Dendritic cell treated with granulocyte-macrophage colony-stimulating factor and Interleukin-4, amounts not matched to agents 40 ng/mL and 50 ng/mL, for 4 days (primary cell): ENCODE data around the gene CCDC24.

Experiments
- H3K27ac Mint-ChIP-seq: one replicate; pipeline ENCODE4 v1.8.0; 2022; ENCODE audit warnings: mild to moderate bottlenecking, mixed read lengths
- H3K27me3 Mint-ChIP-seq: one replicate; pipeline ENCODE4 v1.8.0; 2022; ENCODE audit warnings: mild to moderate bottlenecking, mixed read lengths
- H3K36me3 Mint-ChIP-seq: one replicate; pipeline ENCODE4 v1.8.0; 2022; ENCODE audit warnings: low read depth, mixed read lengths
- H3K4me1 Mint-ChIP-seq: one replicate; pipeline ENCODE4 v1.8.0; 2022; ENCODE audit warnings: low read depth, mixed read lengths
- H3K4me3 Mint-ChIP-seq: one replicate; pipeline ENCODE4 v1.8.0; 2022; ENCODE audit warnings: mild to moderate bottlenecking, moderate library complexity, mixed read lengths
- H3K9me3 Mint-ChIP-seq: one replicate; pipeline ENCODE4 v1.8.0; 2022; ENCODE audit warnings: mixed read lengths
- intact Hi-C: fragments of 100-400 bp; cut with micrococcal nuclease; formaldehyde crosslinking; loops from one replicate; pipeline ENCODE4 v1.15.0; 2022

CCDC24 gene

GRCh38 chr1:43980255-43981134 is 10.9 kb upstream of the CCDC24 start:
- H3K4me1 Mint-ChIP-seq: peaks cover 64% of the 10 kb centered on the region
- intact Hi-C loops: no loop called here
- peaks cover 37% of the 10 kb centered on the region for H3K36me3 Mint-ChIP-seq
- peaks cover 2% of the 10 kb centered on the region for H3K27me3 Mint-ChIP-seq
- H3K27ac Mint-ChIP-seq: no peak overlapping the region
- peak overlapping the region; percentile 69 for H3K4me3 Mint-ChIP-seq
- no peaks in the 10 kb centered on the region for H3K9me3 Mint-ChIP-seq

GRCh38 chr1:43981135-43981491 is 10.3 kb upstream of the CCDC24 start:
- Mint-ChIP-seq H3K36me3 (peaks cover 33% of the 10 kb centered on the region), H3K4me3 (no peak overlapping the region), H3K9me3 (no peaks in the 10 kb centered on the region), H3K4me1 (peaks cover 58% of the 10 kb centered on the region), H3K27me3 (peaks cover 2% of the 10 kb centered on the region), H3K27ac (no peak overlapping the region)
- intact Hi-C loops: no loop called here

GRCh38 chr1:43981636-43982035 is 9.8 kb upstream of the CCDC24 start:
- Mint-ChIP-seq H3K9me3 (no peaks in the 10 kb centered on the region), H3K36me3 (peaks cover 28% of the 10 kb centered on the region), H3K4me3 (no peak overlapping the region), H3K27me3 (peaks cover 2% of the 10 kb centered on the region), H3K27ac (no peak overlapping the region), H3K4me1 (peaks cover 53% of the 10 kb centered on the region)
- intact Hi-C loops: no loop called here

- Mint-ChIP-seq H3K9me3 (no peaks in the 10 kb centered on the region), H3K4me3 (no peak overlapping the region), H3K27ac (no peak overlapping the region), H3K36me3 (peaks cover 22% of the 10 kb centered on the region), H3K4me1 (peaks cover 47% of the 10 kb centered on the region), H3K27me3 (peaks cover 2% of the 10 kb centered on the region)
- intact Hi-C loops: no loop called here
Measured at GRCh38 chr1:43982241-43982640, 9.2 kb upstream of the CCDC24 start.

GRCh38 chr1:43982808-43983207 is 8.6 kb upstream of the CCDC24 start:
- Mint-ChIP-seq H3K4me1 (peaks cover 43% of the 10 kb centered on the region), H3K27ac (no peak overlapping the region), H3K27me3 (peaks cover 2% of the 10 kb centered on the region), H3K4me3 (no peak overlapping the region), H3K36me3 (peaks cover 16% of the 10 kb centered on the region), H3K9me3 (no peaks in the 10 kb centered on the region)
- intact Hi-C loops: no loop called here

- Mint-ChIP-seq H3K9me3 (no peaks in the 10 kb centered on the region), H3K27ac (no peak overlapping the region), H3K36me3 (peaks cover 11% of the 10 kb centered on the region), H3K4me3 (no peak overlapping the region), H3K4me1 (peaks cover 40% of the 10 kb centered on the region), H3K27me3 (peaks cover 2% of the 10 kb centered on the region)
- intact Hi-C loops: no loop called here
Measured at GRCh38 chr1:43983253-43983899, 8.0 kb upstream of the CCDC24 start.

DNA sequence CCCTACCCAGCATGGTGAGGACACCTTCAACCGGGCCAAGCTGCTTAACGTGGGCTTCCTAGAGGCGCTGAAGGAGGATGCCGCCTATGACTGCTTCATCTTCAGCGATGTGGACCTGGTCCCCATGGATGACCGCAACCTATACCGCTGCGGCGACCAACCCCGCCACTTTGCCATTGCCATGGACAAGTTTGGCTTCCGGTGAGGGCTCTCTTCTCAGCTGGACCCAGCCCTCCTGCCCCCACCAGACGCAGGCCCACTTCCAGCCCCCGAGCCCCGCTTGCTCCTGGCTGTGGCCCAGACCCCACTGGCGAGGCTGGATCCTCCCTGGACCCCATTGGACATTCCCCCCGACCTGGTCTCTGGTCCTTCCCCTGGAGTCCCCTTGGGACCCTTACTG is 6.5 kb upstream of the CCDC24 start:
- Mint-ChIP-seq H3K4me3 (no peak overlapping the region), H3K9me3 (no peaks in the 10 kb centered on the region), H3K27ac (no peak overlapping the region), H3K4me1 (peaks cover 32% of the 10 kb centered on the region), H3K36me3 (peaks cover 5% of the 10 kb centered on the region), H3K27me3 (peaks cover 2% of the 10 kb centered on the region)
- intact Hi-C loops: no loop called here

DNA sequence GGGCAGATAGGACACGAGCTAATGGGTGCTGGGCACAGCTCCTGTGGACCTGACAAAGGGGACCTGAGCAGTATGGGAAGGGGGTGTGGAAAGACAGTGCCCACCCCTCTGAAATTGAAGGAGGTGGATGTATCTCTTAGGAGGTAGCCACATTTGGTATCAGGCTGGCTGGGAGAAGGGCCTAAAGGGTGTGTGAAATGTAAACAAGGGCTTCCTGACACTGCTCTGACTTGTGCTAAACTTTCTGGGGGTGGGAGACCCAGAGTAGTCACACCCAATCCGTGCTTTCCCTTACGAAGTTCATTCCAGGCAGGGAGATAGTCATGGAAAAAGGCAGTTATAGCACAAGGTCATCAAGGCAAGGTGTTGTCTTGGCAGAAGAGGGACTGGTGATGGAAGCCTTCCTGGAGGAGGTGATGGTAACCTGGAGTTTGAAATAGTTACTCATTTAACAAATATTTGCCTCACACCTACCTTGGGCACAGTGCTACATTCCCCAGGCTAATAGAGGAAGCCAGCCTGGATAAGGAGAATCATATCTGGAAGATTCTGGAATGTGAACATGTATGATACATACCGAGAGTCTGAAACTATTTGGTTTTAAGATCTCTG is 5.3 kb upstream of the CCDC24 start:
- Mint-ChIP-seq H3K27me3 (peaks cover 2% of the 10 kb centered on the region), H3K9me3 (no peaks in the 10 kb centered on the region), H3K27ac (no peak overlapping the region), H3K4me1 (peaks cover 27% of the 10 kb centered on the region), H3K4me3 (no peak overlapping the region), H3K36me3 (peaks cover 5% of the 10 kb centered on the region)
- intact Hi-C loops: no loop called here

DNA sequence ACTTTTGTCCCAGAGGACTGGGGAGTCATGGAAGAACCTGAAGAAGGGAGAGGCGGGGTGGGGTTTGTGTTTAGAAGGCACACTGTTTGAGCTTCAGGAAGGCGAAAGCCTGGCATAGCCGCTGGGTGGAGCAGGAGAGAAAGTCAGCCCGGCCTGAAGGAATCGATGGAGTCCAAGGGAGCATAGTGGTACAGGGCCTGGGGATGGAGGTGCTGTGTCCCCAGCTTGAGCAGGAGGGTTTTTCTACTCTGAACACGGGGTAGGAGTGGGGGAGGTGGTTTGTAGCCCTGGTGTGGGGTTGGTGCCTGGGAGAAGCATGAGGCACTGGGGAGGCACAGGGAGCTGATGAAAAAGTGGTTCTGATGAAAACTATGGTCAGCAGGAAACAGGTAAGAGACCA is 4.7 kb upstream of the CCDC24 start:
- Mint-ChIP-seq H3K27ac (no peak overlapping the region), H3K4me1 (peaks cover 31% of the 10 kb centered on the region), H3K36me3 (peaks cover 10% of the 10 kb centered on the region), H3K4me3 (no peak overlapping the region), H3K27me3 (peaks cover 2% of the 10 kb centered on the region), H3K9me3 (no peaks in the 10 kb centered on the region)
- intact Hi-C loops: no loop called here

- Mint-ChIP-seq H3K4me3 (no peak overlapping the region), H3K4me1 (peaks cover 36% of the 10 kb centered on the region), H3K27ac (no peak overlapping the region), H3K36me3 (peaks cover 13% of the 10 kb centered on the region), H3K27me3 (peaks cover 5% of the 10 kb centered on the region), H3K9me3 (no peaks in the 10 kb centered on the region)
- intact Hi-C loops: no loop called here
Measured at GRCh38 chr1:43987159-43987902, 4.1 kb upstream of the CCDC24 start.

- Mint-ChIP-seq H3K4me1 (peaks cover 29% of the 10 kb centered on the region), H3K27ac (peak overlapping the region; percentile 83), H3K36me3 (peaks cover 11% of the 10 kb centered on the region), H3K4me3 (peak overlapping the region; percentile 92), H3K27me3 (peaks cover 9% of the 10 kb centered on the region), H3K9me3 (no peaks in the 10 kb centered on the region)
- intact Hi-C loops: loop anchor here (2.0 kb wide), 2 partner anchors 16 to 44 kb away; partner anchors contain the start of genes ATP6V0B and IPO13
Measured at GRCh38 chr1:43990271-43991199, 864 bp upstream of the CCDC24 start.

GRCh38 chr1:43991200-43991475 is 261 bp upstream of the CCDC24 start:
- H3K4me3 Mint-ChIP-seq: peak overlapping the region; percentile 92
- intact Hi-C loops: loop anchor here (2.0 kb wide), 2 partner anchors 16 to 44 kb away; partner anchors contain the start of genes ATP6V0B and IPO13
- H3K4me1 Mint-ChIP-seq: peaks cover 29% of the 10 kb centered on the region
- peaks cover 8% of the 10 kb centered on the region for H3K36me3 Mint-ChIP-seq
- peaks cover 9% of the 10 kb centered on the region for H3K27me3 Mint-ChIP-seq
- peak overlapping the region; percentile 83 for H3K27ac Mint-ChIP-seq
- H3K9me3 Mint-ChIP-seq: no peaks in the 10 kb centered on the region
